K562 (cell line): ENCODE results near the gene TKTL1. TPM values are rescaled to one million over a fixed set of nuclear protein-coding genes. Genes with fewer than 3 reads are reported as not detected.

Source experiments
- CGGBP1 ChIP-seq: fragments of 250-450 bp; sonication (Bioruptor Pico); IDR thresholded peaks from 2 replicates; pipeline ENCODE4 v1.9.0; 2021; ENCODE audit warnings: mild to moderate bottlenecking
- CREBBP ChIP-seq: IDR thresholded peaks from one replicate; pipeline ENCODE4 v1.6.1; 2012; ENCODE audit warnings: low read depth, mild to moderate bottlenecking, control low read depth, inconsistent platforms, low read length
- DIDO1 ChIP-seq: fragments of 450-650 bp; IDR thresholded peaks from 2 replicates; pipeline ENCODE4 v1.6.1; 2016; ENCODE audit warnings: low read depth, missing biosample characterization, missing genetic modification characterization
- E4F1 ChIP-seq: fragments of 250-450 bp; sonication (Bioruptor Pico); IDR thresholded peaks from 2 replicates; pipeline ENCODE4 v1.5.0; 2021; ENCODE audit warnings: mild to moderate bottlenecking, borderline replicate concordance
- ELF2 ChIP-seq: fragments of 250-450 bp; sonication (Bioruptor Pico); IDR thresholded peaks from 2 replicates; pipeline ENCODE4 v1.5.0; 2021; ENCODE audit warnings: mild to moderate bottlenecking
- GATA2 ChIP-seq: sonication (generic); formaldehyde crosslinking; IDR thresholded peaks from 2 replicates; pipeline ENCODE4 v1.4.0; 2020; ENCODE audit warnings: mild to moderate bottlenecking, missing genetic modification reagents
- HNRNPH1 ChIP-seq: fragments of 200-400 bp; formaldehyde crosslinking; optimal IDR thresholded peaks from 2 replicates; pipeline ENCODE3; 2017; ENCODE audit warnings: low read depth, mild to moderate bottlenecking, low read length, moderate library complexity
- MCM3 ChIP-seq: fragments of 450-650 bp; IDR thresholded peaks from 2 replicates; pipeline ENCODE4 v1.6.1; 2016
- NCOR1 ChIP-seq: fragments of 450-650 bp; IDR thresholded peaks from 2 replicates; pipeline ENCODE4 v1.6.1; 2016; ENCODE audit warnings: mild to moderate bottlenecking, moderate library complexity
- PRDM10 ChIP-seq: fragments of 450-650 bp; IDR thresholded peaks from 2 replicates; pipeline ENCODE4 v1.6.1; 2018; ENCODE audit not compliant: partially characterized antibody
- RAD51 ChIP-seq: fragments of 450-650 bp; IDR thresholded peaks from 2 replicates; pipeline ENCODE4 v1.7.1; 2016; ENCODE audit warnings: low read depth, mild to moderate bottlenecking, borderline replicate concordance
- RCOR1 ChIP-seq, 2 experiments: IDR thresholded peaks; 2 replicates each; pipeline ENCODE4 v1.6.1; 2012; ENCODE audit warnings: low read depth in 2 of 2, low read length in 2 of 2, borderline replicate concordance in 1 of 2, improper control_type of control experiment in 1 of 2
- RFX5 ChIP-seq: IDR thresholded peaks from 2 replicates; pipeline ENCODE4 v1.6.1; 2011; ENCODE audit warnings: low read depth, mild to moderate bottlenecking, improper control_type of control experiment, low read length
- TAF9B ChIP-seq: fragments of 450-650 bp; IDR thresholded peaks from 2 replicates; pipeline ENCODE4 v1.6.1; 2018; ENCODE audit warnings: mild to moderate bottlenecking; ENCODE audit not compliant: partially characterized antibody
- TARDBP ChIP-seq: fragments of 450-650 bp; IDR thresholded peaks from 2 replicates; pipeline ENCODE4 v1.6.1; 2016
- THAP7 ChIP-seq: fragments of 250-450 bp; sonication (Bioruptor Pico); IDR thresholded peaks from 2 replicates; pipeline ENCODE4 v1.5.0; 2021
- YBX1 ChIP-seq: fragments of 450-650 bp; IDR thresholded peaks from 2 replicates; pipeline ENCODE4 v1.7.1; 2016; ENCODE audit warnings: mild to moderate bottlenecking
- ZNF140 ChIP-seq: fragments of 250-450 bp; sonication (Bioruptor Pico); IDR thresholded peaks from 2 replicates; pipeline ENCODE4 v1.8.0; 2021; ENCODE audit warnings: moderate library complexity, mild to moderate bottlenecking, inconsistent platforms
- ZNF146 ChIP-seq: IDR thresholded peaks from one replicate; pipeline ENCODE4 v1.6.1; 2018; ENCODE audit warnings: missing compliant biosample characterization; ENCODE audit not compliant: unreplicated experiment
- ZNF311 ChIP-seq: fragments of 250-450 bp; sonication (Bioruptor Pico); IDR thresholded peaks from 2 replicates; pipeline ENCODE4 v1.4.0; 2020; ENCODE audit warnings: mild to moderate bottlenecking, moderate library complexity
- ZNF507 ChIP-seq: conservative IDR thresholded peaks from 2 replicates; pipeline ENCODE4 v1.6.1; 2017; ENCODE audit warnings: missing genetic modification characterization, missing compliant biosample characterization
- ZNF699 ChIP-seq: fragments of 250-450 bp; sonication (Bioruptor Pico); IDR thresholded peaks from 2 replicates; pipeline ENCODE4 v1.8.0; 2021; ENCODE audit warnings: mild to moderate bottlenecking, moderate library complexity; ENCODE audit not compliant: insufficient replicate concordance
- polyA plus RNA-seq, 8 experiments: library from polyadenylated mRNA; depleted of rRNA in 4 of 8; stranded (reverse) in 5 of 8; unstranded in 3 of 8; fragments of >200 nt; fragmentation: Nextera tagmentation in 2 of 8; fragmentation: Illumina TruSeq in 1 of 8; extraction: Ambion mirVana in 2 of 8; extraction: Trizol in 1 of 8; gene quantifications; 2 replicates each; pipeline versions ENCODE4 v1.2.1 to v1.2.3, GENCODE V29; 2011 to 2014; ENCODE audit warnings: inconsistent platforms in 1 of 8, missing spikeins in 1 of 8
- total RNA-seq, 7 experiments: library from RNA; depleted of rRNA in 6 of 7; stranded (reverse); fragments of >200 nt in 6 of 7; fragmentation: Illumina TruSeq in 2 of 7; extraction: Trizol in 2 of 7; gene quantifications; 2 replicates each; pipeline versions ENCODE4 v1.2.1 to v1.2.3, GENCODE V29; 2011 to 2021; ENCODE audit warnings: low replicate concordance in 1 of 7

The TKTL1 gene
- total and polyA plus RNA-seq, 9 of the 15 experiments (the other 6 are each of a cell fraction or from before 2014, with no cell fraction given) = 0.18 to 0.71 (median 0.38) TPM

GRCh38 chrX:154368630-154369448 lies 73.2 kb downstream of the TKTL1 start (continued):
- TF ChIP-seq HNRNPH1 (no peak), RCOR1 (IDR thresholded peaks at IDR 0.05; ENCODE audit: borderline replicate concordance in 1 of 2, low read depth in 2 of 2, low read length in 2 of 2) (peak in 1 of 2 experiments; percentile 48; a peak in 2 of 4 replicates), MCM3 (no peak), ZNF140 (CRISPR knock-in tag) (no peak), TARDBP (no peak), CREBBP (no peak), YBX1 (no peak), PRDM10 (no peak), CGGBP1 (no peak), THAP7 (CRISPR knock-in tag) (no peak), RFX5 (no peak), ELF2 (CRISPR knock-in tag) (no peak), DIDO1 (tag) (no peak), ZNF699 (CRISPR knock-in tag) (no peak), RAD51 (no peak), TAF9B (no peak), E4F1 (CRISPR knock-in tag) (no peak), ZNF311 (no peak), ZNF507 (tag) (no peak), GATA2 (CRISPR knock-in tag) (no peak), ZNF146 (CRISPR knock-in tag) (no peak), NCOR1 (peak; percentile 35; the same call in 1 of the 2 replicates)
